Mammary epithelial cell (primary cell): ENCODE results near the gene PIP5K1C.

Experiments used
- CTCF ChIP-seq, 2 donors: IDR thresholded peaks in 1 of 2; conservative IDR thresholded peaks in 1 of 2; 2 replicates each; pipeline ENCODE4 v1.5.1; 2011 to 2012; ENCODE audit warnings: inconsistent platforms in 2 of 2, low read length in 2 of 2, mild to moderate bottlenecking in 2 of 2, control low read depth in 1 of 2, low read depth in 1 of 2; ENCODE audit not compliant: insufficient read depth in 1 of 2; ENCODE audit errors: extremely low read depth in 1 of 2
- EZH2 ChIP-seq: IDR thresholded peaks from 2 replicates; pipeline ENCODE4 v1.6.1; 2012; ENCODE audit warnings: low read length, inconsistent platforms, borderline replicate concordance

DNA sequence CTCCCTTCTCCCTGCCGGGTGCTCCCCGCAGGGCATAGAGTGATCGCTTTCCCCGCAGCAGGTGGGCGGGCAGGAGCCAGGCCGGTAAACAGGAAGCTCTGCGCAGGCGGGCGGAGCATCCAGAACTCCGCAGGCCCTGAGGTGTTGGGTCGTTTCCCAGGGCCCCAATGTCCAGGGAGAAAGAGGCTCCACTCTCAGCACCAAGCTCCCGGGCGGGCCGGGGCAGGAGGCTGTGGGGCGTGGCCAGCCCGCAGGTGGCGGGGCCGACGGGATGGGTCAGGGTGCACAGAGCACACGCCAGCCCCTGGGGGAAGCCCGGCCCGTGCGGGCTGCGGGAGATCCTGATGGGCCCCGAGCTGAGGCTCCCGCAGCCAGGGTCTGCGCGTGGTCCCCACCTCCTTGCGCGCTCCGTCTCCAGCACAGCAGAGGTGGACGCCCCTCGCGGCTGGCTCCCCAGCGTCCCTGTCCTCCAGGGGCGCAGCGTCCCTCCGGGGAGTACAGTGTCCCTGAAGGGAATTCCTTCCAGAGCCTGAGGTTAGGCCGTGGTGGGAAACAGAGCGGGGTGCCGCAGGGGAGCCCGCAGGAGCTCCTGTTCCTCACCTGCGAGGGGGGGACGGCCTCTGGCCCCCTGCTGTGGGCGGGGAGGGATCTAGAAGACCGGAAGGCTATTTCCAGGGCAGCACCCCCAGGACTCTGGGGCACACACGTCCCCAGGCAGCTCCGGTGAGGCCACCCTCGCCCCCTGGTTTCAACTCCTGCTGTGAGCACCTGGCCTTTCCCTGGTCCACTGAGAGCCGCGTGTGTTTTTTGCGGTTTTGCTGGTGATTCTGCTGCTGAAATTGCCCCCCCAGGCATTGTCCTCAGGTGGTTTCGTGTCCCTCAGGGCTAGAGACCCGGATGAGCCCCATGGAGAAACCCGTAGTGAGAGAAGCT is 12.2 kb downstream of the PIP5K1C start:
- TF ChIP-seq CTCF (conservative IDR thresholded peaks at IDR 0.05 in 1 of 2, IDR thresholded peaks at IDR 0.05 in 1 of 2; ENCODE audit: extremely low read depth in 1 of 2, insufficient read depth in 1 of 2, low read depth in 1 of 2, low read length in 2 of 2): no peak
- no peak for TF ChIP-seq EZH2
